Epithelial cell of proximal tubule (primary cell): ENCODE results near the gene WDR76. TPM values are rescaled to one million over a fixed set of nuclear protein-coding genes. Genes with fewer than 3 reads are reported as not detected.

Experiments
- DNase-seq: peaks from one replicate; pipeline ENCODE4 v3.0.0-alpha.2; 2011; ENCODE audit warnings: low read depth
- H3K4me3 ChIP-seq: 2 replicates; pipeline ENCODE4 v1.5.1; 2011; ENCODE audit warnings: low read depth, mild to moderate bottlenecking, low read length
- total RNA-seq: library from RNA; depleted of rRNA; stranded (reverse); fragments of >200 nt; gene quantifications from 2 replicates; pipeline ENCODE4 v1.2.3, GENCODE V29; 2015
- TF ChIP-seq, protein P1 (sequence below): conservative IDR thresholded peaks from 2 replicates; pipeline ENCODE4 v1.5.1; 2012; ENCODE audit warnings: low read depth, mild to moderate bottlenecking, low read length

The WDR76 gene
- total RNA-seq, 1 donor from 2014 or later = 20.7 TPM

DNA sequence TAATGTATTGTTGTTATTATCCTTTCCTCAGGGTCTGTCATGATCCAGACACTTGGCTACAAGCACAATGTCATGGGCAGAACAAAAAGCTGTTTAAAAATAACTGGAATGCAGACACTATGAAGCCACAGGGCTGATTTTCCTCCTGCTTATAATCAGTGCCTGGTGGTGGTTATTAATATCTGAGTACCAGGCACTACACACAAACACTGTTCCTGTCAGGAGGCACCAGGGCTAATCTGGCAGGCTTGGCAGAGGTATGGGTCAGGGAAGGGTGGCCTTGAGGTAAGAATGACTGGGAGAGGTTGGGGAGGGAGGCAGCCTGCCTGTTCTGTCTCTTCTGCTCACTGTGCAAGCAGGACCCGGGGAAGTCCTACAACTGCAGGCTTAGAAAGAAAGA lies 67.2 kb downstream of the WDR76 start:
- TF ChIP-seq, protein P1, sequence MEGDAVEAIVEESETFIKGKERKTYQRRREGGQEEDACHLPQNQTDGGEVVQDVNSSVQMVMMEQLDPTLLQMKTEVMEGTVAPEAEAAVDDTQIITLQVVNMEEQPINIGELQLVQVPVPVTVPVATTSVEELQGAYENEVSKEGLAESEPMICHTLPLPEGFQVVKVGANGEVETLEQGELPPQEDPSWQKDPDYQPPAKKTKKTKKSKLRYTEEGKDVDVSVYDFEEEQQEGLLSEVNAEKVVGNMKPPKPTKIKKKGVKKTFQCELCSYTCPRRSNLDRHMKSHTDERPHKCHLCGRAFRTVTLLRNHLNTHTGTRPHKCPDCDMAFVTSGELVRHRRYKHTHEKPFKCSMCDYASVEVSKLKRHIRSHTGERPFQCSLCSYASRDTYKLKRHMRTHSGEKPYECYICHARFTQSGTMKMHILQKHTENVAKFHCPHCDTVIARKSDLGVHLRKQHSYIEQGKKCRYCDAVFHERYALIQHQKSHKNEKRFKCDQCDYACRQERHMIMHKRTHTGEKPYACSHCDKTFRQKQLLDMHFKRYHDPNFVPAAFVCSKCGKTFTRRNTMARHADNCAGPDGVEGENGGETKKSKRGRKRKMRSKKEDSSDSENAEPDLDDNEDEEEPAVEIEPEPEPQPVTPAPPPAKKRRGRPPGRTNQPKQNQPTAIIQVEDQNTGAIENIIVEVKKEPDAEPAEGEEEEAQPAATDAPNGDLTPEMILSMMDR = no peak
- H3K4me3 ChIP-seq = no peak overlapping the region
- no peak for DNase-seq

DNA sequence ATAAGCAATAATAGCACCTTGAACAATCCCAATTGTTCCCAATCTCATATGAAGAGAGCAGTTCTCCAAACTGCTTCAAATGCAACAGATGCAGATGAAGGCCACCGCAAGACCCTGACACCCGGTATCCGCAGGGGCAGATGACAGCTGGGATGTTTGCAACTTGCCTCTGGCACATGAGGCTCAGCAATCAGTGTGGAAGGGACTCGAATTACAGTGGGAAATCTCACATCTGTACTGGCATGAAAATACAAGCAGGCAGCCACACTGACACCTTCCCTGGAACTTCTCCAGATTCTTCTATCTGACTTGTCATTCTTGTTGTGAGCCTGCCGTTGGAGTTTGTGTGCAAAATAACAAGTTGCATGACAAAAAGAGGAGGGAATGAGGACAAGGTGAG lies 68.8 kb downstream of the WDR76 start:
- TF ChIP-seq, protein P1 = no peak
- DNase-seq = no peak
- H3K4me3 ChIP-seq = no peak overlapping the region

DNA sequence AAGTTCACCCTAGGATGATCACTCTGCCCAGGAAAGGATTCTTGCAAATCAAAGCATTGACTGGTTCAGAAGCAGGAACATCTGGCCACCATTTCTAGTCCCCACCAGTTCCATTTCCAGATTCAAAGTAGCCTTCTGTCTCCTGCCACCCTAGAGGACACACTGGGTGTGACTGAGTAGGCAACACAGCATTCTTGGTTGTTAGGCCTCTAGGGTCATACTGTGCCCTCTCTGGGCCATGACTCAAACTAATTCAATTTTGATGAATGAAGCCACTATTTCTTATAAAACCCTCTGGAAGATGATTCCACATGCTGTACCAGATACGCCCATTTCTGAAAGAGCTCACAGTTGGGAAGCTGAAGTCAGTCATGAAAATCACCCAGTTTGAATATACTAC lies 69.7 kb downstream of the WDR76 start:
- no peak overlapping the region for H3K4me3 ChIP-seq
- TF ChIP-seq, protein P1 = no peak
- no peak for DNase-seq

DNA sequence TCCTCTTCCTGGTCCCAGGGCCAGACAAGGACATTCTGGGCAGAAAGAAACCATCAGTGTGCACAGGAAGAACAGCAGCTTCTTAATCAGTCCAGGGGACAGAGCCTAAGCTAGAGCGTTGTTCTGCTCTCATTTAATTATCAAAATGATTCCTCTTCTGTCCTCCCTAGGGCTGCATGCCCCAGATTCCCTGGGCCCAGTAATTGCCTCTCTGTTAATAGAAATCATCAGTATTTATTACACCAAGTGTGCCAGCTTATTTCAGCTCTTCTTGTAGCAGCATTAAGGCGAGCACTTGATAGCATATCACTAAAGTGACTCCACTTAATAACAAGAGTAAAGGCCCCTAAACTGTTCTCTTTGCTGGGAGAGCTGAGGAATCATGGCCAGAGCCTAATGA lies 72.1 kb downstream of the WDR76 start:
- H3K4me3 ChIP-seq = no peak overlapping the region
- DNase-seq = no peak
- TF ChIP-seq, protein P1 = no peak

DNA sequence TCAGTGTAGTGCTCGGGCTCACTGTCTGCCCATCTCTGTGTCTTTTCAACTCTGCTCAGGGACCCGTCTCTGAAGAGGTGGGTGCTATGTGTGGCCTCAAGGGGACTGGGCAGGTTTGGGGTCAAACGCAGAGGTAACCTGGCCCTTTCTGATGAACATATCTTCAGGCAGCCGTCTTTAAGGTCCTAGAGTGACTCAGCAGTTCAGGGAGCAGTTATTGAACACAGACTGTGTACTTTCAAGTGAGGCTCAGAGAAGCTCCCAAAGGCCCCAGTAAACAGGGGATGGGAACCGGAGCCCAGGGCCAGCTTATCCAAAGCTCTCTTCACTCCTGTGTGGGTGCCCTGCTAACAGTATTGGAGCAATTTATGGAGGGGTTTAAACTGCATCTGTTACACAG lies 73.1 kb downstream of the WDR76 start:
- no peak for DNase-seq
- TF ChIP-seq, protein P1 = no peak
- H3K4me3 ChIP-seq = no peak overlapping the region

DNA sequence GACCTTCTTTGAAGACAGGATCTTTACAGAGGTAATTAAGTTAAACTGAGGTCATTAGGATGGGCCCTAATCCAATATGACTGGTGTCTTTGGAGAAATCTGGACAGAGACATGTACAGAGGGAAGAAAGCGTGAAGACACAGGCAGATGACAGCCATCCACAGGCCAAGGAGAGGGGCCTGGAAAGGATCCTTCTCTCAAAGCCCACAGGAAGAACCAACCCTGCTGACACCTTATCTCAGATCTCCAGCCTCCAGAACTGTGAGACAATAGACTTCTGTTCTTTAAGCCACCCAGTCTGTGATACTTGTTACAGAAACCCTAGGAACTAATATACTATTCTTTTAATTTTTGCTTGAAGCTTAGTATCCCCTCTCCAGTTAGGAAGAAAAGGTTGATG lies 74.2 kb downstream of the WDR76 start:
- DNase-seq = no peak
- H3K4me3 ChIP-seq = no peak overlapping the region
- TF ChIP-seq, protein P1 = no peak

DNA sequence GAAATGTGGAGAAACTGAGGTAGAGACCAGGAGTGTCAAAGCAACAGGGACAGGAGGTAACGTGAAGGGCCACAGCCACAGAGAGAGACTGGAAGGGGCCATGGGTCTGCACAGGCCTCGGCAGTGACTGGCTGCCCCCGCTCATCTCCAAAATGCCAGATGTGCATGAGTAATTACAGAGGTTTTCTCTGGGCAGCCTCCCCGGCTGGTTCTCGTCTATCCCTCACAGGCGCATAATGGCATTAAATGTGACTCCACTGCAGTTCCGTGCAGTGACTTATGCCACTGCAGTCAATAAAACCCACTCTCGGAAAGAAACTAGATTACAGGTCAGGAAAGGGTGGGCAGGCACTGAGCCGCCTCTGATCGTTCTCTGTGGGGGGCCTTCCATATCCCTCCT lies 74.7 kb downstream of the WDR76 start:
- DNase-seq = no peak
- TF ChIP-seq, protein P1 = no peak
- no peak overlapping the region for H3K4me3 ChIP-seq
